ENCODE results near the gene KRTAP27-1.

DNA sequence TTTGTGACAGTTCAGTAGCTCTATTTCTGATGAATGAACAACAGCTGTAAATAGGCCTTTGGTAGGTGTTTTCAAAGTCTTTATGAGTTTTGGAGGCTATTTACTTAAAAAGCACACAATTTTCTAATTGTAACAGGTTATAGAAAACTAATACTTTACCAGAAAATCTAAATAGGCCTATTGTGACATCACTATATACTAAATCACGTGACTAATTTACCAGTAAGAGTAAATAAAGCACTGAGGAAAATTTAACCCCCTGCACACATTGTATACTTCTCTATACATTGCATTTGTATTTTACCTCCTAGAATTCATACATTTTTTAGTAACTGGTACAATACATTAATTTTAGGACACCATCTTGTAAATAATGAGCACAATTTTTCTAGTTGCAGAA is 32.4 kb downstream of the KRTAP27-1 start:
- TF ChIP-seq, protein P1, sequence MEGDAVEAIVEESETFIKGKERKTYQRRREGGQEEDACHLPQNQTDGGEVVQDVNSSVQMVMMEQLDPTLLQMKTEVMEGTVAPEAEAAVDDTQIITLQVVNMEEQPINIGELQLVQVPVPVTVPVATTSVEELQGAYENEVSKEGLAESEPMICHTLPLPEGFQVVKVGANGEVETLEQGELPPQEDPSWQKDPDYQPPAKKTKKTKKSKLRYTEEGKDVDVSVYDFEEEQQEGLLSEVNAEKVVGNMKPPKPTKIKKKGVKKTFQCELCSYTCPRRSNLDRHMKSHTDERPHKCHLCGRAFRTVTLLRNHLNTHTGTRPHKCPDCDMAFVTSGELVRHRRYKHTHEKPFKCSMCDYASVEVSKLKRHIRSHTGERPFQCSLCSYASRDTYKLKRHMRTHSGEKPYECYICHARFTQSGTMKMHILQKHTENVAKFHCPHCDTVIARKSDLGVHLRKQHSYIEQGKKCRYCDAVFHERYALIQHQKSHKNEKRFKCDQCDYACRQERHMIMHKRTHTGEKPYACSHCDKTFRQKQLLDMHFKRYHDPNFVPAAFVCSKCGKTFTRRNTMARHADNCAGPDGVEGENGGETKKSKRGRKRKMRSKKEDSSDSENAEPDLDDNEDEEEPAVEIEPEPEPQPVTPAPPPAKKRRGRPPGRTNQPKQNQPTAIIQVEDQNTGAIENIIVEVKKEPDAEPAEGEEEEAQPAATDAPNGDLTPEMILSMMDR (IDR thresholded peaks at IDR 0.05): no peak
- no peak for TF ChIP-seq POLR2A (IDR thresholded peaks at IDR 0.05)
